GM12872 (cell line): ENCODE data around the gene PRIMA1.

Experiments
- TF ChIP-seq, protein P1 (sequence below): IDR thresholded peaks from 3 replicates; pipeline ENCODE4 v1.5.1; 2011; ENCODE audit warnings: low read depth, mild to moderate bottlenecking, low read length, moderate library complexity; ENCODE audit not compliant: insufficient read depth

The PRIMA1 gene

DNA sequence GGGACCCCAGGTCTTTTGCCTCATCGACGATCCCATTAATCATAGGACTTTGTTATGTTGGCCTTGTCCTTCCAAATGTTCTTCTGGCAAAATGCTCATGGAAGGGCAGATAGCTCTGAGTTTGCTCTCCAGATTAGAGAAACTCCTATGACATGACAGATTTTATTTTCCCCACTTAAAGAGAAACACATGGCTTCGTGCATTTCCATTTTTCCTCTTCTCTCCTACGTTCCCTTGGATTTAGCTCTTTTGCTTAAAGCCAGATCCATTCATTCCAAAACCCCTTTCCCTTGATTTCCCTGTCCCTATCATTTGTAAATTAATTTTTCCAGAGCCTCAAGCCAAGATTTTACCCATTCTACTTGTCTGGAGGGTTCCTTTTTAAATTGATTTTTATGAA, 2.9 kb downstream of the PRIMA1 start:
- TF ChIP-seq, protein P1, sequence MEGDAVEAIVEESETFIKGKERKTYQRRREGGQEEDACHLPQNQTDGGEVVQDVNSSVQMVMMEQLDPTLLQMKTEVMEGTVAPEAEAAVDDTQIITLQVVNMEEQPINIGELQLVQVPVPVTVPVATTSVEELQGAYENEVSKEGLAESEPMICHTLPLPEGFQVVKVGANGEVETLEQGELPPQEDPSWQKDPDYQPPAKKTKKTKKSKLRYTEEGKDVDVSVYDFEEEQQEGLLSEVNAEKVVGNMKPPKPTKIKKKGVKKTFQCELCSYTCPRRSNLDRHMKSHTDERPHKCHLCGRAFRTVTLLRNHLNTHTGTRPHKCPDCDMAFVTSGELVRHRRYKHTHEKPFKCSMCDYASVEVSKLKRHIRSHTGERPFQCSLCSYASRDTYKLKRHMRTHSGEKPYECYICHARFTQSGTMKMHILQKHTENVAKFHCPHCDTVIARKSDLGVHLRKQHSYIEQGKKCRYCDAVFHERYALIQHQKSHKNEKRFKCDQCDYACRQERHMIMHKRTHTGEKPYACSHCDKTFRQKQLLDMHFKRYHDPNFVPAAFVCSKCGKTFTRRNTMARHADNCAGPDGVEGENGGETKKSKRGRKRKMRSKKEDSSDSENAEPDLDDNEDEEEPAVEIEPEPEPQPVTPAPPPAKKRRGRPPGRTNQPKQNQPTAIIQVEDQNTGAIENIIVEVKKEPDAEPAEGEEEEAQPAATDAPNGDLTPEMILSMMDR = no peak

DNA sequence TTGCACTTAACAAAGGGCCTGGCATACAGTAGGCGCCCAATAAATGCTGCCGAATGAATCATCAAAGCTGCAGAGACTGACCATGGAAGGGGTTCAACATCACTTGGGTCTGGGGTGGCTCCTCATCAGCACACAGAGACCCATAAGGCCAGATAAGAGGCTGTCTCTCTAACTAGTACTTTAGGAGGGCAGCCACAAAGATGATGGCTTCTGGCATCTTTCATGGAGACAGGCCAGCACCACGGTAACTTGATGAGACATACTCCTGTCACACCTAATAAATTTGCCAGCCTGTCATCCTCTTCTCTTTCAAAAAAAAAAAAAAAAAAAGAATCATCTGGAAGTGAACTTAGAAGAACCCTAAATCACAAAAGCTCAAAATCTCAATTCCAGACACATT, 3.4 kb downstream of the PRIMA1 start:
- TF ChIP-seq, protein P1 = no peak

DNA sequence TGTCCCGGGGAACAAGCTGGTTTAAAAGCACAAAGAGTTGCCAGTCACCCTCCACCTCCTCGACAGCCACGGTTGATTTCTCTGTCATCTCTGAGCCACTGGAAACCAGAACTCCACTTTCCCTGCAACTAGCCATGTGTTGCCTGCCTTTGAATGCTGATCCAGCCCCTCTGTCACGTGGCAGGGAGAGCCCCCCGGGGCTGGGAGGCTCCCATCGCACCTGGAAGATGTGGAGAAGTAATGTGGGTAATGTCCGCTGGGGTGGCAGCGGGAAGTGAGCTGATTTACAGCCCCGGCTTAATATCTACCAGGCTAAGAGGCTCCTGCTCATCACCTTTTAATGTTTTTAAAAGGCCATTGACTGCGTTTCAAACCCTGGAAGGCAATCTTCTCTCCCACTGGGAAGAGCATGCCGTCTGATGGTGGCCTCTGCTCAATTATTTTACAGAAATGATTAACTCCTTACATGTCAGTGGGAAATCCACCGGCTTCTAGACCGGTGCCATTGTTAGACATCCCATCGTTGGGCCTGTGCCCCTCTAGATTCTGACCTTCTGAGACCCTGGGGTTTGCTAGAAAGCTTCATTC, 7.4 kb downstream of the PRIMA1 start:
- TF ChIP-seq, protein P1 = no peak

DNA sequence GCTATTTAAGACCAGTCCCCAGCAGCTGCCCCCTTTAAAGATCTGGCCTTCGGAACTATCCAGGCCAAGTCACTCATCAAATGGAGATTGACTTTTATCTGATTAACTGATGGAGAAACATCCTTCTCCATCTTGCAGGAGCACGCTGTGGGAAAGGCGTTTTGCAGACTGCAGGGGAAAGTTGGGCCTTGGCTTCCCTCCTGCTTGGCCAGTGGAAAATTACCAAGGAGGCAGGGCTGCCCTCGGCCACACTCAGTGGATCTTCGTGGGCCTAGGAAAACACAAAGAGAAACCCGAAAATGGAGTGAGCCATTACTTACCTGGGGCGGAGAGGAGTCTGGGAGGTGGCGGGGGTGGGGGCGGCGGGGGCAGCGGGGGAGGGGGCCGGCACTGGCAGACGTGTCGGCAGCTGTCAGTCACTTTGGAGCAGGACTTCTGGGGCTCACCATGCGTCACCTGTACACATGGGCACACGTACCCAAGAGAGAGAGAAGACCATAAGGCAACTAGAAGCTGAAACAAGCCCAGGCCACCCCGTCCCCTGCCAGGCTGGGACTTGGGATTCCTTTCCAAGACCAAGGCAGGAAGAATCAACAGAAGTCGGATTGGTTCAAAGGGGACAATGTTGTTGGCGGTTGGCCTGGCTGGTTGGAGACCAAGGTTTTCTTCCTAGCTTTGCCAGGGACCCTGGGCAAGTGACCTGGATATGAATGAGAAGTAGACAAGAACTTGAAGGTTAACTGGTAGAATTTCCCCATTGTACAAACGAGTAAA, 9.2 kb downstream of the PRIMA1 start:
- TF ChIP-seq, protein P1 = no peak

DNA sequence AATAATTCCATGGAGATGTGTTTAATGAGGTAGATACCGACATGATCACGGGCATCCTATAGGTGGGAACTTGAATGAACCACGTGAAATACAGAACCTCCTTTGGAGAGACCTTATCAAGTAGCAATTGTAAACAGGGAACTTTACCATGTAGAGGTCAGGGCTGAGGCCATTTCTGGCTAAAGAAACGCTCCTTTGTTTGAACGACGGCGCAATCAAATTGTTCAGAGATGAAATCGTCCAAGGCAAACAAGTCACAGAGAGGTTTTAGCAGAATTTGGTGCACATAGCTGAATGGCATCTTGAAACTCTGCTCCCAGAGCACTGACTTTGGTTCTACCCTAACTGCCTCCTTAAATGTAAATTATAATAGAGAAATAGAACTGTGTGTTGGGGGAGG, 9.8 kb downstream of the PRIMA1 start:
- TF ChIP-seq, protein P1 = no peak

DNA sequence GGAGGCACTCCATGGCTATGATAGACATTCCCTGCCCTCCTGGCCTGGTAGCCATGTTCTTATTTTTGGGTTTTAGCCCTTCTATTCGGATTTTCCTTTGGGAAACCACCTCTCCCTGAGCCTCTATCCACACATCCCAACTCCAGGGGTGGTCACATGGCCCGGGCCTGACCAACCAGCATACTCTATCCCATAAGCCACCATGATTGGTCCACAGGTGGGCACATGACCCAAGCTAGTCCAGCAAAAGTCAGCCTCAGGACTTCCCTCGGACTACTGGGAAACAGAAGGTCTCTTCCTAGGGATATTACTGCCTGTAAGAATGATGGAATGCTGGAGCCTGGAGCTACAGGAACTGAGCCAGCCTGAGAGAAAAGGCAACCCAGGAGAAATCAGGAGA, 12.5 kb downstream of the PRIMA1 start:
- TF ChIP-seq, protein P1 = no peak

DNA sequence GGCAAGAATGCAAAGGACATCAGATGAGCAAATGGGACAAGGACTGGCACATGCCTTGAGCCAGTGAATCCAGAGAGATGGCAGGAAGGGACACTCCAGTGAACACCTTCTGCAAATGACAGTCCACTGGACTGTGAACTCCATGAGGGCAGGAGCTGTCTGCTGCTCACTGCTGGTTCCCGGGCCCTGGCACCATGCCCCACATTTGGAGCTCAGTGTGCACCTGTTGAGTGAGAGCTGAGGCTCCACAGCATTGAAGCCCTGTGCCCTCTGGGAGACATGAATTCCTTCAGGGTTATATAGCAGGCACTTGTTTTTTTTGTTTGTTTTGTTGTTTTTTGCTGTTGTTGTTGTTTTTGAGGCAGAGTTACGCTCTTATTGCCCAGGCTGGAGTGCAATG, 13.1 kb downstream of the PRIMA1 start:
- TF ChIP-seq, protein P1 = no peak
